Heart left ventricle (tissue), 13 donors: ENCODE measurements around the gene MTF1.

Experiments
- CTCF ChIP-seq, 12 donors: fragments of 200-600 bp; sonication (generic) in 4 of 12; IDR thresholded peaks; one replicate each; pipeline versions ENCODE4 v1.5.0 to v1.8.0; 2018 to 2022; ENCODE audit warnings: antibody characterized with exemption in 12 of 12, mild to moderate bottlenecking in 5 of 12
- POLR2A ChIP-seq, 2 donors: fragments of 450-650 bp; IDR thresholded peaks; one replicate each; pipeline ENCODE4 v1.6.1; 2017; ENCODE audit warnings: antibody characterized with exemption in 2 of 2, mild to moderate bottlenecking in 2 of 2, moderate library complexity in 2 of 2
- donor health status: ischemic (EF 13 %, LVEDD 7.1; RV severe dilation, severe dysfunction).
- donor health status: DM: no; HTN: yes; CAD: no.
- donor health status: DM: no; HTN: no; CAD: no.
- donor health status: ischemic (EF 25% LVEDD 6.9; RV normal size, moderate dysfunction).
- donor health status: ischemic (EF 25% LVEDD 5.7; RV mildly dilated, moderate dysfunction).
- donor health status: ischemic (EF 35%, LVEDD 5.7; RV mildly dilated, moderate dysfunction).
- donor health status: nonischemic (EF 11% LVEDD 7.7; RV severe dilation, severe dysfunction).
- donor health status: DM: yes; HTN: yes; CAD: no.
- donor health status: PGD.
- donor health status: ischemic (EF 29% LVEDD 5.4; RV normal size, mild dysfunction).
- donor health status: nonischemic (EF 23%, LVEDD 6.1; RV moderate dilation, normal function).

DNA sequence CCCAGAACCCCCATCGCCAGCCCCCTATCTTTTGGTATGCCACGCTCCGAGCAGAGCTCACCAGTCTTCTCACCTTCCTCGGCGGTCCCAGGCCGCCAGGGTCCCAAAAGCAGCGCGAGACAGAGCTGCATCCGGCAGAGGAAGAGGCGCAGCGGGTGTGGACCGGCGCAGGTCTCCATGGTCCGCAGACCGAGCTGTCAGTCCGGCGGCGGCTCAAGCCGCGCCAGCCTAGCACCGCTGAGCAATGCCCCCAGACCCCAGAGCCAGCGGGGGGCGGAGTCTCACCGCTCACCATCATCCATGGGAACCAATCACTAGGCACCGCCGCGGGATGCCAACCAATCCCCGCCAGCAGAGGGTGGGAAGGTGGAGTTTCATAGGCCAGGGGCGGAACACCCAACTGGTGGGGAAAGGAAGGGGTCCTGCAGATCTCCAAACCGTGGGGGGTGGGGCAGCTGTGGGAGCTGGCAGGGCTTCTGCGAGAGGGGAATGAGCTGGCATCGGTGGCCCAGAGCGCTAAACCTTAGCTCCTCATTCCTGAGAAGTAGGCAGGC is 94.4 kb downstream of the MTF1 start, which contains the start of gene EPHA10:
- TF ChIP-seq CTCF (IDR thresholded peaks at IDR 0.05) (no peak), POLR2A (IDR thresholded peaks at IDR 0.05) (no peak)
